IgD-negative memory B cell (primary cell): Measurements from ENCODE around the gene CENPVL3. TPM values are rescaled to one million over a fixed set of nuclear protein-coding genes. Genes with fewer than 3 reads are reported as not detected.
"Not testable (repeated sequence)": the region's sequence is repeated elsewhere in the genome, so short reads cannot be mapped to it uniquely, and the experiment has no call there.

Source experiments
- H3K27ac Mint-ChIP-seq, 3 donors: one replicate each; pipeline ENCODE4 v1.8.0; 2020 to 2022; ENCODE audit warnings: mild to moderate bottlenecking in 3 of 3, mixed read lengths in 3 of 3, moderate library complexity in 1 of 3
- H3K27me3 Mint-ChIP-seq: one replicate; pipeline ENCODE4 v1.8.0; 2021; ENCODE audit warnings: mixed read lengths
- H3K36me3 Mint-ChIP-seq: one replicate; pipeline ENCODE4 v1.8.0; 2020; ENCODE audit warnings: mild to moderate bottlenecking, mixed read lengths
- H3K4me1 Mint-ChIP-seq, 3 donors: one replicate each; pipeline ENCODE4 v1.8.0; 2020 to 2022; ENCODE audit warnings: mixed read lengths in 3 of 3, mild to moderate bottlenecking in 1 of 3
- H3K4me3 Mint-ChIP-seq, 4 donors: one replicate each; pipeline ENCODE4 v1.8.0; 2020 to 2022; ENCODE audit warnings: mild to moderate bottlenecking in 4 of 4, mixed read lengths in 4 of 4, moderate library complexity in 3 of 4
- H3K9me3 Mint-ChIP-seq, 3 donors: one replicate each; pipeline ENCODE4 v1.8.0; 2020 to 2021; ENCODE audit warnings: mixed read lengths in 3 of 3, mild to moderate bottlenecking in 1 of 3
- polyA plus RNA-seq: library from polyadenylated mRNA; unstranded; fragments of 300-500 nt; fragmentation: Illumina TruSeq; gene quantifications from one replicate; pipeline ENCODE4 v1.2.3, GENCODE V29; 2021

The CENPVL3 gene
- polyA plus RNA-seq, result not detected

GRCh38 chrX:51618241-51619155 is at the start of gene CENPVL3:
Gene CENPVL3 (minus strand): TSS chrX:51618912. CDS start chrX:51618873, 39 bp downstream.
- not testable (repeated sequence) for H3K36me3 Mint-ChIP-seq, H3K9me3 Mint-ChIP-seq, H3K27ac Mint-ChIP-seq, H3K4me1 Mint-ChIP-seq
- Mint-ChIP-seq H3K27me3 (peaks cover 34% of the 10 kb centered on the region), H3K4me3 (peak within 1 kb of the TSS in 1 of 4 donors; percentile 15)

GRCh38 chrX:51665981-51666380 is 47.3 kb upstream of the CENPVL3 start:
- no peaks in the 10 kb centered on the region for H3K36me3 Mint-ChIP-seq
- H3K9me3 Mint-ChIP-seq, result no peaks in the 10 kb centered on the region
- H3K27me3 Mint-ChIP-seq, result peaks cover 7% of the 10 kb centered on the region
- H3K4me1 Mint-ChIP-seq, result no peaks in the 10 kb centered on the region
- H3K4me3 Mint-ChIP-seq, result no peak overlapping the region
- no peak overlapping the region for H3K27ac Mint-ChIP-seq

GRCh38 chrX:51643377-51643776 is 24.7 kb upstream of the CENPVL3 start:
- no peaks in the 10 kb centered on the region for H3K4me1 Mint-ChIP-seq
- H3K27me3 Mint-ChIP-seq, result peaks cover 6% of the 10 kb centered on the region
- H3K27ac Mint-ChIP-seq, result no peak overlapping the region
- H3K9me3 Mint-ChIP-seq, result peaks cover 0 to 2% (median 0%) of the 10 kb centered on the region in 3 donors
- no peaks in the 10 kb centered on the region for H3K36me3 Mint-ChIP-seq
- no peak overlapping the region for H3K4me3 Mint-ChIP-seq

- H3K4me3 Mint-ChIP-seq, result no peak overlapping the region
- H3K27ac Mint-ChIP-seq, result no peak overlapping the region
- H3K27me3 Mint-ChIP-seq, result peaks cover 10% of the 10 kb centered on the region
- no peaks in the 10 kb centered on the region for H3K9me3 Mint-ChIP-seq
- H3K4me1 Mint-ChIP-seq, result no peaks in the 10 kb centered on the region
- H3K36me3 Mint-ChIP-seq, result no peaks in the 10 kb centered on the region
These were observed 22.8 kb upstream of the CENPVL3 start for GRCh38 chrX:51641421-51642021.

GRCh38 chrX:51636511-51636910 is 17.8 kb upstream of the CENPVL3 start:
- not testable (repeated sequence) for H3K27me3 Mint-ChIP-seq, H3K27ac Mint-ChIP-seq, H3K36me3 Mint-ChIP-seq, H3K4me3 Mint-ChIP-seq, H3K9me3 Mint-ChIP-seq, H3K4me1 Mint-ChIP-seq

- Mint-ChIP-seq H3K4me1 (peaks cover 0 to 2% (median 0%) of the 10 kb centered on the region in 3 donors), H3K36me3 (no peaks in the 10 kb centered on the region)
These were observed 4.2 kb downstream of the CENPVL3 start for GRCh38 chrX:51614353-51615012.

GRCh38 chrX:51608766-51609165 is 9.9 kb downstream of the CENPVL3 start:
- peaks cover 2% of the 10 kb centered on the region for H3K27me3 Mint-ChIP-seq
- no peaks in the 10 kb centered on the region for H3K36me3 Mint-ChIP-seq
- no peak overlapping the region for H3K27ac Mint-ChIP-seq
- H3K4me1 Mint-ChIP-seq, result peaks cover 4 to 8% (median 4%) of the 10 kb centered on the region in 3 donors
- no peak overlapping the region for H3K4me3 Mint-ChIP-seq
- no peaks in the 10 kb centered on the region for H3K9me3 Mint-ChIP-seq

More at GRCh38 chrX:51614353-51615012, 4.2 kb downstream of the CENPVL3 start:
- Mint-ChIP-seq H3K27me3 (peaks cover 17% of the 10 kb centered on the region), H3K4me3 (no peak overlapping the region), H3K27ac (no peak overlapping the region), H3K9me3 (no peaks in the 10 kb centered on the region)

GRCh38 chrX:51608126-51608525 is 10.6 kb downstream of the CENPVL3 start:
- Mint-ChIP-seq H3K27me3 (peaks cover 2% of the 10 kb centered on the region), H3K4me3 (peak overlapping the region in 1 of 4 donors; percentile 29), H3K27ac (no peak overlapping the region), H3K36me3 (no peaks in the 10 kb centered on the region), H3K4me1 (peaks cover 4 to 8% (median 4%) of the 10 kb centered on the region in 3 donors), H3K9me3 (no peaks in the 10 kb centered on the region)

- Mint-ChIP-seq H3K27ac (no peak overlapping the region), H3K9me3 (no peaks in the 10 kb centered on the region), H3K36me3 (no peaks in the 10 kb centered on the region), H3K27me3 (peaks cover 2% of the 10 kb centered on the region), H3K4me3 (no peak overlapping the region), H3K4me1 (peaks cover 4 to 8% (median 4%) of the 10 kb centered on the region in 3 donors)
These were observed 12.3 kb downstream of the CENPVL3 start for GRCh38 chrX:51606446-51606845.

GRCh38 chrX:51598899-51599298 is 19.8 kb downstream of the CENPVL3 start:
- H3K36me3 Mint-ChIP-seq, result peaks cover 3% of the 10 kb centered on the region
- no peak overlapping the region for H3K4me3 Mint-ChIP-seq
- H3K9me3 Mint-ChIP-seq, result no peaks in the 10 kb centered on the region
- H3K27ac Mint-ChIP-seq, result no peak overlapping the region
- H3K27me3 Mint-ChIP-seq, result peaks cover 2% of the 10 kb centered on the region
- H3K4me1 Mint-ChIP-seq, result peaks cover 0 to 3% (median 1%) of the 10 kb centered on the region in 3 donors

- Mint-ChIP-seq H3K36me3 (peaks cover 1% of the 10 kb centered on the region), H3K27ac (no peak overlapping the region), H3K27me3 (peaks cover 3% of the 10 kb centered on the region), H3K4me1 (no peaks in the 10 kb centered on the region), H3K4me3 (no peak overlapping the region), H3K9me3 (peaks cover 0 to 2% (median 0%) of the 10 kb centered on the region in 3 donors)
These were observed 46.8 kb downstream of the CENPVL3 start for GRCh38 chrX:51571874-51572273.

GRCh38 chrX:51569561-51569960 is 49.2 kb downstream of the CENPVL3 start:
- Mint-ChIP-seq H3K36me3 (peaks cover 1% of the 10 kb centered on the region), H3K4me3 (no peak overlapping the region), H3K9me3 (no peaks in the 10 kb centered on the region), H3K4me1 (no peaks in the 10 kb centered on the region), H3K27me3 (peaks cover 3% of the 10 kb centered on the region), H3K27ac (no peak overlapping the region)

- Mint-ChIP-seq H3K36me3 (peaks cover 1% of the 10 kb centered on the region), H3K27me3 (peaks cover 3% of the 10 kb centered on the region), H3K4me1 (no peaks in the 10 kb centered on the region)
These were observed 50.1 kb downstream of the CENPVL3 start for GRCh38 chrX:51568586-51568985.

More at GRCh38 chrX:51568586-51568985, 50.1 kb downstream of the CENPVL3 start:
- H3K4me3 Mint-ChIP-seq, result no peak overlapping the region
- H3K9me3 Mint-ChIP-seq, result peaks cover 0 to 6% (median 0%) of the 10 kb centered on the region in 3 donors
- no peak overlapping the region for H3K27ac Mint-ChIP-seq
